SHP77 (cell line): ENCODE data around the gene ACACB.

ENCODE experiments used
- DNase-seq, 2 experiments: peaks; one replicate each; lab custom pipeline; 2025; lab: John Stamatoyannopoulos, UW

Gene ACACB

GRCh38 chr12:109214131-109214530 is 97.7 kb downstream of the ACACB start:
- no peak for DNase-seq

GRCh38 chr12:109218996-109219395 is 102.6 kb downstream of the ACACB start:
- no peak for DNase-seq

DNA sequence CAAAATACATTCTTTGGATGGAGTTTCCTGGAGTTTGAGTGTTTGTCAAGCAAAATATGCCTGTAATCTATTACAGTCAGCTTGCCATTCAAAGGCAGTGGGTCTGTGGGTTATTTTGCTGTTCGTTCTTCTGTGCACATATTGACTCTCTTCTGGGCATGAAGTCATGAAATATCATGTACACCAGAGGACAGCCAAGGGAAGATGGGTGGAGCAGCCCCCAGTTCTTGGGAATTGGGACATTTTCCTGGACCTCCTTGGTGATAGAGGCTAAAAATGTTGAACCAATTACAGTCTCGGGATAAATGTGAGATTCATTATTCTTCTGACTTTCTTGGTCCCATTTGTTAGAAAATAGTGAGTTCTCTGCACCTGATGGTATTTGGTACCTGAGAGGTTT is 103.6 kb downstream of the ACACB start:
- no peak for DNase-seq

DNA sequence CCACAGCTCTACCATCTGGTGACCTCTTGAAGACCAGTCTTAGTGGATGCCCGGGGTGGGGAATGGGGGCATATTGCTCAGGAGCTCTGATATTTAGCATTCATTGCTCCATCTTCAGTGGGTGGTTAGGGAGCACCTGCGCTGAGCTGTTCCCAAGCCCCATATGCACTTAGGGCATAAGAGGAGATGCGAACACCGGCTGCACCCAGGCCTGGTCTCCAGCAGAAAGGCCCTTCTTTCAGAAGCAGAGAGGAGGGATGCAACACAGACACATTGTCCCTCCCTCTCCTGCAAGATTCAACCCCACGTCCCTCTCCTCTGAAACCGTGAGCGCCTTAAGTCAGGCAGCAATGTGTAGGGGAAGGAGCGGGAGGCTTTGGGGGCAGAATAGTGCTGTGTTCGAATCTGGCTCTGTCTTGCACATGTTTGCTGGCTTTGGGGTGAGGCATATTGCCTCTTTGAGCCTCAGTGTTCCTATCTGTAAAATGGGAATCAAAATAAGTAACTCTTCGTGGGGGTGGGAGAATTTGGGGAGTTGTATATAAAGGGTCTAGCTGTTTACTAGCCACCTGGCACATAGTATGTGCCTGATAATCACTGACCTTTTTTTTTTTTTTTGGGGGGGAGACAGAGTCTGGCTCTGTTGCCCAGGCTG is 105.0 kb downstream of the ACACB start:
- no peak for DNase-seq

- no peak for DNase-seq
Observed at GRCh38 chr12:109222062-109222461, 105.7 kb downstream of the ACACB start.

DNA sequence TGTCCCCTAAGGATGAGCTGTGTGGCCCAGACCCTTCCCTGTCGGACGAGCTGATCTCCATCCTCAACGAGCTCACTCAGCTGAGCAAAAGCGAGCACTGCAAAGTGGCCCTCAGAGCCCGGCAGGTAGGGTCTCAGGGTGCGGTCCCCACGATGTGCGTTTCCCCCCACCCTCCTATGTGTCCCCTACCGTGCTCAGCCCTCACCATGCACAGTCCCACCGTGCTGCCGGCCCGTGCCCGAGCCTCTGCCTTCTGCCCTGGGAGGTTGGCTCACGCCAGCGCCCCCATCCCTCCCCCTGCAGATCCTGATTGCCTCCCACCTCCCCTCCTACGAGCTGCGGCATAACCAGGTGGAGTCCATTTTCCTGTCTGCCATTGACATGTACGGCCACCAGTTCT is 106.1 kb downstream of the ACACB start:
- no peak for DNase-seq

GRCh38 chr12:109223211-109223610 is 106.8 kb downstream of the ACACB start:
- no peak for DNase-seq

DNA sequence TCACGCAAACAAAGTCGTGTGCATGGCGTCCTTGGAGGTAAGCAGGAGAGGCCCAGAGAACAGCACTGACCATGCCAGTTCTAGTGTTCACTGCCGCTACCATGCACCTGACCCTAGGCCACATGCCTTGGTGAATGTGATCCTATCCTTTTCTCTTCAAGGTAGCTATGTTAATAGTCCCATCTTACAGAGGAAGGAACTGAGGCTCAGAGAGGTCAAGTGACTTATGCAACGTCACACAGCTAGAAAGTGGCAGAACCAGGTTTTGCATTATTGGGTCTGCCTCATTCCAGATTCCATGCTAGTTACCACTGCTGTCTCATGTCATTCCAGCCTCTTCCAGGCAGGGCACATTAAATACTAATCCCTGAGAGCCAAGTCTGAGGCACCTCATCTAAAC is 107.5 kb downstream of the ACACB start:
- no peak for DNase-seq

- DNase-seq, result no peak
Observed at GRCh38 chr12:109228664-109229063, 112.3 kb downstream of the ACACB start.

GRCh38 chr12:109230193-109230592 is 113.8 kb downstream of the ACACB start:
- no peak for DNase-seq

DNA sequence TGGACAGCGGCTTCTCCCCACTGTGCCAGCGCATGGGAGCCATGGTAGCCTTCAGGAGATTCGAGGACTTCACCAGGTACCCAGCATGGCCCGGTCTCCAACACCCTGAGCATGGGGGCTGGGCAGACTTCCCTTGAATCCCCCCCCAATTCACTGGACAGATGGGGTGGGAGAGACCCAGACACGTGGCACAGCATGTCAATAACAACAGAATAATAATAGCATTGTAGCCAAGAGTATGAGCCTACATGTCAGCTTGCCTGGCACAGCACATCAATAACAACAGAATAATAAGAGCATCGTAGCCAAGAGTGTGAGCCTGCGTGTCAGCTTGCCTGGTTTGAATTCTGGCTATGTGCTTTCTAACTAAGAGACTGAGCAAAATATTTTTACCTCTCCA is 116.3 kb downstream of the ACACB start:
- no peak for DNase-seq

GRCh38 chr12:109234012-109234411 is 117.6 kb downstream of the ACACB start:
- DNase-seq, result no peak

DNA sequence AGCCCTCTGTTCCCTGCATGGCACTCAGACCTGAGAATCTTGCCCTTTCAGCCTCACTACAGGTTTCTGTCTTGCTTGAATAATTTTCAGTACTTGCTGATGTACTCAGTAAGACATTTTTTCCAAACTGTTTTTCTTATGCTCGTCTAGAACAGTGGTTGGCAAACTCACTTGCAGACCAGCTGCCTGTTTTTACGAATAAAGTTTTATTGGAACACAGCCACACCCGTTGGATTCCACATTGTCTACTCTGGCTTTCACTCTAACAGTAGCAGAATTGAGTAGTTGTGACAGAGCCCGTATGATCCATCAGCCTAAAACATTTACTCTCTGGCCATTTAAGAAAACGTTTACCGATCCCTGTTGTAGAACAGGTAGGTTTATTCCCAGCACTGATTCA is 119.9 kb downstream of the ACACB start:
- no peak for DNase-seq

DNA sequence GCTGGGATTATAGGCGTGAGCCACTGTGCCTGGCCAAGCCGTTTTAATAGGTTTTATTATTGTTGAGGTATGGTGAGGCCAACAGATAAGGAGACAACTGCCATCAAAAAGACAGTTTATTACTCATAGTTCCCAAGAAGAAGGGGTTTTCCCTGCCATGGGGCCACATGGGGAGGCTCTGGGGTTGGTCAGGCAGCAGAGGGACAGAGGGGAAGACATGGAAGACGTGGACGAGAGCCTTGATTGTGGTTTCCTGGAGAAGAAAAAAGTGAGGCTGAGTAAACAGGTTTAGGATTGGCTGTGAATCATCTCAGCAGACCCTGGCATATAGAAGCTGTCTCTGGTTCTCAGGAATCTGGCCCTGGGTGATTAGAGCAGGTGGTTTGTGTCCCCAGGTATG is 122.8 kb downstream of the ACACB start:
- no peak for DNase-seq

DNA sequence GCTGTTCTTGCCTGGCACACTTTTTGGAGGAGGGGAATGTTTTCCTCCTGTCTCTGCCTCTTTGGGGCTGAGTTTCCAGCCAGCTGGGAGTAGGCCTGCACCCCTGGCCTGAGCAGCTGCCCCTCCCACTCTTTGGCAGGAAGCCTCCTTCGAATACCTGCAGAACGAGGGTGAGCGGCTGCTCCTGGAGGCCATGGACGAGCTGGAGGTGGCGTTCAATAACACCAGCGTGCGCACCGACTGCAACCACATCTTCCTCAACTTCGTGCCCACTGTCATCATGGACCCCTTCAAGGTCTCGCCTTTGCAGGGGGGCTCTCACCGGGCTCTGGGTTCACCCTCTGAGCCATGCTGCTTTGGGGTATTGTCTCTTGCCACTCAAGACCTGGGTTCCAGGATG is 123.3 kb downstream of the ACACB start:
- DNase-seq, result no peak

DNA sequence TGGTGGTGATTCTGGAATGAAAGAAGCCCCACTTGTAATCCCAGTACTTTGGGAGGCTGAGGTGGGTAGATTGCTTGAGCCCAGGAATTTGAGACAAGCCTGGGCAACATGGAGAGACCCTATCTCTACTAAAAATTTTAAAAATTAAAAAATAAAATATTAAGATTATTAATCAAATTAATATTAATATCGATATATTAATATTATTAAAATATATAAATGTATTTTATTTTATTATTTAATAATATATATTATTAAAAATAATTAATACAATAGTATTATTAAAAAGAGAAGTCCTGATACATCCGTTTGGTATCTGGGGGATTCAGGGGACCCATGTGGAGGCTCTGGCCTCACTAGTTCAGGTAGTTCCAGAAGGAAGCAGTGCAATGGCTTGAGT is 124.0 kb downstream of the ACACB start:
- DNase-seq, result no peak

DNA sequence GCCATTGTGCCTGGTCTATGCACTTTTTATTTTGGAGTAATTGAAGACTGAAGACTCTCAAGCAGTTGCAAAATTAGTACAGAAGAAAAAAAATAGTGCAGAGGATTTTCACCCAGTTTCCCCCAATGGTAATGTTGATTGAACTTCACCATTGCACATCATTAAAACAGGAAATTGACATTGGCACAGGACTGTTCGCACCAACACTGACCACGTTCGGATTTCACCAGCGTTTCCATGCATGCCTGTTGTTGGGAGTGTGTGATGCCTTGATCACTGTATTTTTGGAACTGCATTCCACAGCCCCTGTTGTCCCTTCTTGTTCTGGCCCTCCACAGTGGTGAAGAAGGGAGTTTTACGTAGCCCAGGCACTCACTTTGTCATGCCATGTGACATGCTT is 125.5 kb downstream of the ACACB start:
- DNase-seq, result no peak

GRCh38 chr12:109244073-109244472 is 127.7 kb downstream of the ACACB start:
- no peak for DNase-seq

- DNase-seq, result no peak
Observed at GRCh38 chr12:109246221-109246620, 129.8 kb downstream of the ACACB start.

DNA sequence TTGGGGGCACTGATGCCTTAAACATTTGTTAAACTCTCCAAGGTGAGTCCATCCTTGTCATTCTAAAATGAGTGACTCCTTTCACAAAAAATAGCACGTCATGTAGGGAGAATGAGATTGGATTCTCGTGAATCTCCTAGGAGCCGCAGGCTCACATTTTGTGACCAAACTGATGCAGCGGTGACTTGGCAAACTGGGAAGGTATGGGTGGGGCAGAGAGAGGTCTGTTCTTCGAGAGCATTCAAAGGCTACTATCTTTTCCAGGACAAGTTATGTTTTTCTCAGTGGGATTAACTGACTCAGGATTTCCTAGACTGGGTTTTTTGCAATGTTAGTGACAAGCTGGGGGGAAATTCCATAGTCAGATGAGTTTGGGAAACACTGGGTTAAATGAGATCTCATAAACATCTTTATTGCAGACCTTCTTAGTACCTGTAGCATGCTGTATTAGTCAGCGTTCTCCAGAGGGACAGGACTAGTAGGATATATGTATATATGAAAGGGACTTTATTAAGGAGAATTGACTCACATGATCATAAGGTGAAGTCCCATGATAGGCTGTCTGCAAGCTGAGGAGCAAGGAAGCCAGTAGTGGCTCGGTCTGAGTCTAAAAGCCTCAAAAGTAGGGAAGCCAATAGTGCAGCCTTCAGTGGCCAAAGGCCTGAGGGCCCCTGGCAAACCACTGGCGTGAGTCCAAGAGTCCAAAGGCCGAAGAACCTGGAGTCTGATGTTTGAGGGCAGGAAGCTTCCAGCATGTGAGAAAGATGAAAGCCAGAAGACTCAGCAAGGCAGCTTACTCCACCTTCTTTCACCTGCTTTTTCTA is 131.7 kb downstream of the ACACB start:
- DNase-seq, result no peak

GRCh38 chr12:109250523-109250922 is 134.1 kb downstream of the ACACB start:
- DNase-seq, result no peak

GRCh38 chr12:109252799-109253198 is 136.4 kb downstream of the ACACB start:
- DNase-seq, result no peak

DNA sequence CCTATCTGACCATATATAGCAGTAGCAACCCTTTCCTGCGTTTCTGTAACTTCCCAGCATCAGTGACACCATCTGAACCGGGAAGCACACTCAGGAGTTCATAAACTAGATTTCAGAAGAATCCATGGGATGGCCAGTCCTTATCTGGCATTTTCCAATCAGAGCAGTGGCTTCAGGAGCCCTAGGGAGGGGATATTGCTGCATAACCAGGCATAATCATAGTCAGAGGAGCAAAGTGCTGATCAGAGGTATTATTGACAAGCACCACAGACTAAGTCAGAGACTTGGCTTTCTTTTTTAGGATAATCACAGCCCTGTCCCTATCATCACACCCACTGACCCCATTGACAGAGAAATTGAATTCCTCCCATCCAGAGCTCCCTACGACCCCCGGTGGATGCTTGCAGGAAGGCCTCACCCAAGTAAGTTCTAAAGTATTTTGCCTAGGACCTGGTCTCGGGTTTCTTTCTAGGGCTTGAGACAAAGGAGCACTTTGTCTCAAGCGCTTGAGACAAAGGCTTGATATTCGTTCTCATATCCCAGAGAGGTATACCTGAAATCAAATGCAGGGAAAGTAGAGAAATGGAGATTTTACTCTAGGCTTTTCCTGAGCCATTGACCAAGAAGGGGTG is 137.6 kb downstream of the ACACB start:
- no peak for DNase-seq
